GM18499 (cell line): ENCODE measurements around the gene TCEA3.
"Not testable (repeated sequence)": the region's sequence is repeated elsewhere in the genome, so short reads cannot be mapped to it uniquely, and the experiment has no call there.

Experiments
- ATAC-seq: cut with Tn5 transposase; IDR thresholded peaks from one replicate; pipeline ENCODE4 v1.9.1; 2021; ENCODE audit warnings: moderate number of reproducible peaks; ENCODE audit not compliant: insufficient read depth, unreplicated experiment

TCEA3 gene

DNA sequence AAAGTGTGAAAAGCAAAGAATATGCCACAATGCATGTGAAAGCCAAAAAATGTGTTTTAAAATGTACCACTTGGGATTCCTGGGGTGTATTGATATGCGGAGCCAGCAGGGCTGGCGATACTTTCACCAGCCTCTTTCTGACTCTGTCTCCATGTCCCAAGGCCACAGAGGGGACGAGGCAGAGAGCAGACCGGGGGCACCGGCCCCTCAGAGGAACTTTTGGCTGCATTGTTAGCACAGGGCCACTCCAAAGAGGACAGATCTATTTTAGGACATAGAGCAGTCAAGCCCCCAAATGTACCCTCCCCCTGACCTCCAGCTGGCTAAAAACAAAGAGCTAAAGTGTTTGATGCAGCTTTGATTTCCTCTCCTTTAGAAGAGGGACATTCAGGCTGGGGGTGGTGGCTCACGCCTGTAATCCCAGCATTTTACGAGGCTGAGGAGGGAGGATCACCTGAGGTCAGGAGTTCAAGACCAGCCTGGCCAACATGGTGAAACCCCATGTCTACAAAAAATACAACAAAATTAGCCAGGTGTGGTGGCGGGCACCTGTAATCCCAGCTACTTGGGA, 29.3 kb downstream of the TCEA3 start:
- no peak for ATAC-seq

DNA sequence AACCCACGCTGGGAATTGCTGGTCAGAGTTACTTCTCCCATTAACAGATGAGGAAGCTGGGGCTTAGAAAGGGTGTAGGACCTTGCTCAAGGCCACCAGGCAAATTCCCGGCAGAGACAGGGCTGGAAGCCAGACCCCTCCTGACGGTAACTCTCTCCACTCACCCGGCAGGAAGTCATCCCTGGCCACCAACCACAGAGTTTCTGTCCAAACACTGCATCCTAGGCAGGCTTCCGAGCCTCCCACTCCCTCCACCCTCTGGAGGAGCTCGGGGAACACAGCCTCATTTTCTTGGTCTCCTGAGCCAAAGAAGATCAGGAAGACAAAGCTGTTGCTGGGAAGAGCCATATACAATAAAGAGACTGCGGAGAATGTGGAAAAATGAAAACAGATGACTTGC, 29.9 kb downstream of the TCEA3 start:
- no peak for ATAC-seq

DNA sequence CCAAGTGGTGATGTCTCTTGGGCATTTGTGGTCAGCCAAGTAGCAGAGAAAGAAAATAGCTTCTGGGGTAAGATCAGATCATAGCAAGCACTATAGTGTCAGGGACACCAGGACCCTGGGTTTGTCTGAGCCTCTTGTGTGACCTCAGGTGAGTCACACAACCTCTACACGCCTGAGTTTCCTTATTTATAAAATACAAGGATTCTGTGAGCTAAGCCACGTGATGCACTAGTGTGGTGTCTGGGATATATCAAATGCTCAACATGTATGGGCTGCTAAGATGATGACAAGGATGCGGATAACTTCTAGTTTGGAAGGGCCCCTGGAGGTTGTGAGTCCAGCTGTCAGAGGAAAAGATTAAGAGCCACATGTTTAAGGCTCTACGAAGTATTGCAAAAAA, 30.4 kb downstream of the TCEA3 start:
- no peak for ATAC-seq

DNA sequence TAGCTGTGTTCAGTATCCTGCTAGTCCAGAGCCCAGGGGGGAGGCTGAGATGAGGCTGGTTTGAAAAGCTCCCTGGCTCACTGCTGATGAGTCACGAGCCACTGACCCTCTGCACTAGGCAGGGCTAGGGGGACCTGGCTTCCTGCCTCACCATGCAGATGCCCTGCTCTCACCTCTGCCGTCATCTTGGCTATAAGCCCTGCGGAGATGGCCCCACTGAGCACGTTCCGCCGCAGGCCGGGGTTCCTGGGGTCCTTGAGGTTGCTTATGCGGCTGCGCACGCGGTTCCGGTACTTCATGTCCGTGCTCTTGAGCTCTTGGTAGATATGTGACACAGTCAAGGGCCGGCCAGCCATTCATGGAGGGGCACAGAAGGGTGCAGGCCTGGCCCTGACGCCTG, 30.8 kb downstream of the TCEA3 start:
- ATAC-seq: no peak

DNA sequence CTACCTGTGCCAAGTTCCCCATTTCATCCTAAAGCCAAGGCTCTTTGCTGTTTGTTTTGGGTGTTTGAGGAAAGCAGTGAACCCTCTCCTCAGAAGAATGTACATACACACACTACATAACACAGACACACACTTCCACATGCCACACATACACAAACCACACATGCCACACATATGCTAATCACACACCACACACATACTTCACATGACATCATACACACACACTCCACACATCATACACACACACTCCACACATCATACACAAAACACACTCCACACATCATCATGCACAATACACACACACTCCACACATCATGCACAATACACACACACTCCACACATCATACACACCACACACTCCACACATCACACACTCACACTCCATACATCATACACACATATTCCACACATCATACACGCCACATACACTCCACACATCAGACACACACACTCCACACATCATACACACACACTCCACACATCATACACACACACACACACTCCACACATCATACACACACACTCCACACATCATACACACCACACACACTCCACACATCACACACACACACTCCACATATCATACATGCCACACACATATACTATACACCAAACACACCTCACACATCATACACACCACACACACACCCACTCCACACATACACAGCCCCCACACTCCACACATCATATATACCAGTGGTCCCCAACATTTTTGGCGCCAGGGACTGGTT, 32.3 kb downstream of the TCEA3 start:
- no peak for ATAC-seq

DNA sequence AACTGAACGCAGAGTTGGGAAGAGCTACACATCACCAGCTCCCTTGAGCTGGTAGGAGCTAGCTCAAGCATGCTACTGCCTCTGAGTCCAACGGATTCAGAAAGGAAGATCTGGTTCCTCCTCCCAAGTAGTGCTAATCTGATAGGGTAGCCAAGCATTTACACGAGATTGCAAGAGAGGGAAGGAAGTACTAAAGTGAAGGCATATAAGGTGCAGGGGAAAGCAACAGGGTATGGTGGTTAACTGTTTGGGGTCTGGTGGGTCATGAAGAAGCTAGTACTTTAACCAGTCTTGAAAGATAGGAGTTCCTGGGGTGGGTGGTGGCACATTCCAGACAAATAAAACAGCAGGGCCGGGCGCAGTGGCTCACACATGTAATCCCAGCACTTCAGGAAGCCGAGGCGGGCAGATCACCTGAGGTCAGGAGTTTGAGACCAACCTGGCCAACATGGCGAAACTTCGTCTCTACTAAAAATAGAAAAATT, 34.7 kb downstream of the TCEA3 start:
- ATAC-seq: no peak

DNA sequence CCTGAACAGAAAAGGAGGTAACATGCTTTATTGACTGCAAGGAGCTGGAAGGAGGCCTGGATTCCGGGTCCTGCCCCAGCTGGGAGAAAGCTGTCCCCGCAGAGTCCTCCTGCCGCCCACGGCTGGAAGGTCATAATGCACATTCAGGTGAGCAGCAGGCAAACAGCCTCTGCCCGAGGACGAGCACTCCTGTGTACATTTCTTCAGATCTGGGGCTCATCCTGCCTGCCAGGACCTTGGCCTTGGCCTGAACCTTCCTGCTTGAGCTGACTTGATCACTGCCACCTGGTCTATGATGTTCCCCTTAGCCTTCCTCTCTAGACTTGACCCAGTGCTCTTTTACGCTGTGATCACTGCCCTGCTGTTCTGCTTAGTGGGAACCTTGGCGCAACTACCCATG, 37.1 kb downstream of the TCEA3 start:
- ATAC-seq: no peak

DNA sequence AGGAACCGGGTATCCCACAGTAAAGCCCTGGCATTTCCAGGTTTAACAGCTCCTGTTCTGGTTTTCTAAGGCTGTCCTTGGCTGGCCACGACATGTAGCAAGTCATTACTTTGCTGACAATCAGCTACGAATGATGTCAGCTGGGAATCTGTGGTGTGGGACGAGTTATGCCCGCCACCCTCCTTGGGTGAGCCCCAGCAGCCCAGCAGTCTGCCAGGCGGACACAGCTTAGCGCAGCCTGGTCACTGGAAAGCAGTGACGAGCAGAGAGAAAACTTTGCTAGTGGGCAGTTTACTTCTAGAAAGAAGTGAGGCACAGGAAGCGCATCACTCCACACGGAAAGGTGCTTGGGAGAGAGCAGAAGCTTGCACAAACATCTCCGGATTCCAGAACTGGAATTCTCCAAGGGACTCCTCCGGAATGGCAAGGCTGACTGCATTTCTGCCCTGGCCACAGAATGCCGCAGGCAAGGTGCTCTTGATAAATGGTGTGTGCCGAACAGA, 39.4 kb downstream of the TCEA3 start:
- no peak for ATAC-seq

DNA sequence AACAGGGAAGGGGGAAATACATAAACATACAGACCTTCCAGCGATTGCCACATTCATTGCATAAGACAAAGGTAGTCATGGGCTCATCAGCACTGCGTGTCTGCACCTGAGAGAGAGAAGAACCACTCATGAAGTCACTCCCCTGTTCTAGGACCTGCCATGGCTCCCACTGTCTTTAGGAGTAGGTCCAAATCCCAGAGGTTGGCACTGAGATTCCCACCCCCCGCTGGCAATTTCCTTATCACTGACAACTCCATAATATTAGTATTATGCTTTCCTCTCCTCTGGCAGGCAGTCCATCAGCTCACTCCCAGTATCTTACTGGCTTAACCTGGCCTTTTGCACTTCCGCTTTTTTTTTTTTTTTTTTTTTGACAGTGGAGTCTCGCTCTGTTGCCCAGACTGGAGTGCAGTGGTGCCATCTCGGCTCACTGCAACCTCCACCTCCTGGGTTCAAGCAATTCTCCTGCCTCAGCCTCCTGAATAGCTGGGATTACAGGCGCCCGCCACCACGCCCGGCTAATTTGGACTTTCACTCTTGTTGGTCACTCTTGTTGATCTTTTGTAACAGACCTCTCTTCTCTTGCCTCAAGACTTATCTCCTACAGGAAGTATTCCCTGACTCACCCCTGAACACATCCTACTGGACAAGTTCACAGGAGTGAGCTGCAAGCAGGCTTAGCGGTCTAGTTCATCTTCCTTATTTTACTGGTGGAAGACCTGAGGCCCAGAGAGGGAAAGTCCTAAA, 40.1 kb downstream of the TCEA3 start:
- ATAC-seq: no peak

DNA sequence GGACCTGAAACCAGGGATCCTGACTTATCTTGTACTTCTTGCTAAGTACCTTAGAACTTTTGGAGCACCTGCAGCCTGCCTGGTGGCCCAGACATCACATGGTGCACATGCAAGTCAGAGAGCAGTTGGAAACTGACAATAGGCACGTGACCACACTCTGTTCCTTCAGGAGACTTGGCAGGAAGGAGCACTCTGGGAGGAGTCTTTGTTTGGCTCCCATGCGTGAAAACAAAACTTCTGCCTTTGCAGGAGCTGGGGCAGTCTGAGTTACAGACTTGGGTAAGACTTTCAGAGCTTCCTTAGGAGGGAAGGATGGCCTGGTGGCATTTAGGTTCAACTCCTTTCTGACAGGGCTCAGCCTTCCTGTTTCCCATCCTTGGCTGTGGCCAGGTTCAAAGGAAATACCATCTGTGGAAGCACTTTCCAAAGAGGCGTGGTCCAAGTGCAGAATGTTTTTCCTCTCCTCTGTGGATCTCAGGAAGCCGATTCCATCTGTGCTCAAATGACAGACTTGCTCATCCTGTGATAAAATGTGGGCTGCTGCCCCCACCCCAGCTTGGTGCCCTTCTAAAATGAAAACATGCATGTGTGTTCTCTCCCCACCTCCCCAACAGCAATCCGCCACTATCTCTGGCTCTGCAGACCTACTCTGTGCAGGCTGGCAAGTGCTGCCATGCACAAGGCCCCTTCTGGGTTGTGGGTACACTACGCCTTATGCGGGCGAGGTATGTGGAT, 40.8 kb downstream of the TCEA3 start:
- no peak for ATAC-seq

DNA sequence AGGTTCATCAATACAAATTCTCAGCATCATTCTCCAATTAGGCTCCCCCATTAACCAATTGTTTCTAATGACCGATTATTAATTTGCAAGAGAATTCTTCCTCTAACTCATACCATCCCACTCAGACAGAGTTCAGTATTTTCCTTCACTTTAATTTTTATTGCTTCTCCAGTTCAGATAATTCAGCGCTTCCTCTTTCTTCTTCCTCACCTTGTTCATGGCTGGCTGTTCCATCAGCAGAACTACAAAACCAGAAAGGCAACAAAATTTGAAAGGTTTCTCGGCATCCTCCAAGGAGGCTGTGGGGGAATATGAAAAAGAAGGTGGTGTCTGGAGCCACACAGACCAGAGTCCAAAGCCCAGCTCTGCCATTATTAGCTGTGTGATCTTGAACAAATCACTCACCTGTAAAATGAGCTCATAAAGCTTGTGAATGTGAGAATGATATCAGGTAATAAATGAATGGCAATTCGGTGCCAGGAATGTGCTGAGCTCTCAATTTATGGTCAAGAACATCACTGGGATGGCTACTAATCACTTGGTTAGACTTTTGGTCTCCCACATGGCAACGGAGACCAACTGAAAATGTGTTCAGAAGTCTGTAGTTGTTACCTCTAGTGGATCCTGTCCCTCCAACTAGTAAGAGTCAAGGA, 43.2 kb downstream of the TCEA3 start:
- ATAC-seq: no peak

DNA sequence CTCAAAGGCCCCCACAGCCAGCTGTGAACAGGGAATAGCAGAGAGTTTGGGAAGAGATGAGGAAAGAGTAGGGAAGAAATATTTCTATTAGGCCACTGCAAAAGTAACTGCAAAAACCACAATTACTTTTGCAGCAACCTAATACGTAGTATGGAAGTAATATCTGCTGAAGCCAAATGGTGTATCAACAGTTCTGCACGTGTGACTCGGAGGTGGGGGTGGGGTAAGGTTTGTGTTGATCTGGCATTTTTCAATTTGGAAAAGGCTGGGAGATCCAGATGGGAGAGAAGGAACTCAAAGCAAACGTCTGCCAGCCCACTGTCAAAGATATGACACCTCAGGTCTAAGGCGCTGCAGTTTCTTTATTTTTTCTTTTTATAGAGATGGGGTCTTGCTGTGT, 43.8 kb downstream of the TCEA3 start:
- no peak for ATAC-seq

DNA sequence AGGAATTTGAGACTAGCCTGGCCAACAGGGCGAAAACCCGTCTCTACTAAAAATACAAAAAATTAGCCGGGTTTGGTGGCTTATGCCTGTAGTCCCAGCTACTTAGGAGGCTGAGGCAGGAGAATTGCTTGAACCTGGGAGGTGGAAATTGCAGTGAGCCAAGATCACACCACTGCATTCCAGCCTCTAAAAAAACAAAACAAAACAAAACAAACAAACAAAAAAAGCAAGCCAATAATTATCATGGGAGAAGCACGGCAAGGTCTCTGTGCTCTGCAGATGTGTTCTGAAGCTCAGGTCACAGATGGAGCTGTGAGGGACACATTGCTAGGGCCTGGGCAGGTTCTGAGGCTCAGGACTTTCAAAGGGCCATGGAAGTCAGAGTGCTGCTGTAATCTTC, 44.3 kb downstream of the TCEA3 start:
- not testable (repeated sequence) for ATAC-seq

DNA sequence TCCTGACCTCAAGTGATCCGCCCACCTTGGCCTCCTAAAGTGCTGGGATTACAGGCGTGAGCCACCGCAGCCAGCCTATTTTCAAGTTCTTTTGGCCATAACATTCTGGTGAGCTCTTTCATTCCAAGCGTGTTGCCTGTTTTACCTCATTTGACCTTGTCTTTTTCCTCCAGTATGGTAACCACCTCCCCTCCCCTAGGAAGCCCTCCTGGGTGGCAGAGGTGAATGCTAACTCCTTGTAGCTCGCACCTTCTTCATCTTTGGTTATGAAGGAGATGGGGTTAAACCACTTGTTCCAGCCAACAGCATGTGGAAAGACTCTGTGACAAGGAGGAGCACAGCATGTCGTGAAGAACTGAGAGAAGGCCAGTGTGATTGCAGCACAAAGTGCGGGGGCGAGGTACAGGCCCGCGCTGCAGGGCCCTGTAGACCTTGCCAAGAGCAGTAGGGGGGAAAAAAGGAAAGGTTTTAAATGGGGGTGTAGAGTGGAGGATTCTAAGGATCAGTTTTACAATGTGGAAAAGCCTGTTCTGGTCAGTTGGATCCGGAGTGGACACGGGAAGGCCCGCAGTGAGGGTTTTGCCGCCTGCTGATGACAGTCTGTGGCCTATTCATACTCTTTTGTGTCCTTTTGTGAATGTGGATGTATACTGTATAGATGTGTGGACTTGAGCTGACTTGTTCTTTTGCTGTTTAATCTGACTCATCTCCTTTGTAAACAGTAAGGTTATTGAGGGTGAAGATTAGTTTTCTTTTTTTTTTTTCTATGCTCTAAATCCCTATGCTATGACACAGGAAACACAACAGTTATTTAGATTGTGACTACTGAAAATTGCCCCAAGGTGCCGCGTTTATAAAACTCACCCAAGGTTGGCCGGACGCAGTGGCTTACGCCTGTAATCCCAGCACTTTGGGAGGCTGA, 47.4 kb downstream of the TCEA3 start:
- no peak for ATAC-seq

DNA sequence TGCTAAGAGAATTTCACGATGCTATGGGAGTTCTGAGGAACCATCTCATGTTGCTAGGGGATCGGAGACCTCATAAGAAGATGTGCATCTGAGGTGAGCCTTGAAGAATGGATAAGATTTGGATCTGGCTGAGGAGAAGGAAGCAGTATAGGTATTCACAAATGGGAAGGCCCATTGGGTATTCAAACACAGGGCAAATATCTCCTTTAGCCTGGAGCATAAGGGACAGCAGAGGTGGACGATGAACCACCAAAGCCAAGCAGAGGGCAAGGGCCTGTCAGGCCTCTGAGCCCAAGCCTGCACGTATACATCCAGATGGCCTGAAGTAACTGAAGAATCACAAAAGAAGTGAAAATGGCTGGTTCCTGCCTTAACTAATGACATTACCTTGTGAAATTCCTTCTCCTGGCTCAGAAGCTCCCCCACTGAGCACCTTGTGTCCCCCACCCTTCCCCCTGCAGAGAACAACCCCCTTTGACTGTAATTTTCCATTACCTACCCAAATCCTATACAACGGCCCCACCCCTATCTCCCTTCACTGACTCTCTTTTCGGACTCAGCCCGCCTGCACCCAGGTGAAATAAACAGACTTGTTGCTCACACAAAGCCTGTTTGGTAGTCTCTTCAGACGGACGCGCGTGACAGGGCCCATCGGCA, 50.3 kb downstream of the TCEA3 start:
- ATAC-seq: not testable (repeated sequence)

DNA sequence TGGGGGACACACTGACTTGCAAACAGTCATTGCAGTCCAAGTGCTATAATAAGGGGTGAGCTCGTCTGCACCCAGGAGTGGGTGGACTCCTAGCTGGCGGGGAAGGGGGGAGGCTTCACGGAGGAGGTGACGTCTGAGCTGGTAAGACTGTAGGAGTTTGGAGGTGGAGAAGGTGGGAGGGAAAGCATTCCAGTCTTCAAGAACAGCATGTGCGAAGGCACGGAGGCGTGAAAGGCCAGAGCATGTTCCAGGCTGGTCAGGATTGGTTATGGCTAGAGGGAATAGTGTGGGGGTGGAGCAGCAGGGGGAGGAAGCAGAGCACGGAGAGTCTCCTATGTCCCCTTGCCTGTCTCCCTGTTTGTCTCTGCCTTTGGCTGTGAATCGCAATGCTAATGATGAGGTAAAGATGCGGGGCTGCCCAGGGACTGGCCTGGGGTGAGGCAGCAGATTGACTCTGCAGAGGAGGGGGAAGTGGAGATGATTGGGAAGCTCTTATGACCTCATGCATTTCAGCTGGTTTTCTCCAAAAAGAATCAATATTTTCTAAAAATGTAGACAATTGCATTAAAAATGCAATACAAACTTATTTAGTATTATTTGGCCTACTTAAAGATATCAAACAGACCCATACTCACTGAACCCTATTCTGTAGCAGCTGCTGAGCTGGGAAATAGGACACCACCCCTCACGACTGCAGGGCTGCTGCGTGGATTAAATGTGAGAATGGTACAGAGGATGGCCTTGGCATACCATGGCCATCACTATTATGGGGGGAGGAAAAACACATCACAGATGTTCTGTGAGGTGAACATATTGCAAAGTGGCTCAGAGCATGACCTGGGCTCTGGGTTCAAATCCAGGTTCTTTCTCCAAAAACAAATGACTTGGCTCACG, 52.3 kb downstream of the TCEA3 start:
- ATAC-seq: no peak

DNA sequence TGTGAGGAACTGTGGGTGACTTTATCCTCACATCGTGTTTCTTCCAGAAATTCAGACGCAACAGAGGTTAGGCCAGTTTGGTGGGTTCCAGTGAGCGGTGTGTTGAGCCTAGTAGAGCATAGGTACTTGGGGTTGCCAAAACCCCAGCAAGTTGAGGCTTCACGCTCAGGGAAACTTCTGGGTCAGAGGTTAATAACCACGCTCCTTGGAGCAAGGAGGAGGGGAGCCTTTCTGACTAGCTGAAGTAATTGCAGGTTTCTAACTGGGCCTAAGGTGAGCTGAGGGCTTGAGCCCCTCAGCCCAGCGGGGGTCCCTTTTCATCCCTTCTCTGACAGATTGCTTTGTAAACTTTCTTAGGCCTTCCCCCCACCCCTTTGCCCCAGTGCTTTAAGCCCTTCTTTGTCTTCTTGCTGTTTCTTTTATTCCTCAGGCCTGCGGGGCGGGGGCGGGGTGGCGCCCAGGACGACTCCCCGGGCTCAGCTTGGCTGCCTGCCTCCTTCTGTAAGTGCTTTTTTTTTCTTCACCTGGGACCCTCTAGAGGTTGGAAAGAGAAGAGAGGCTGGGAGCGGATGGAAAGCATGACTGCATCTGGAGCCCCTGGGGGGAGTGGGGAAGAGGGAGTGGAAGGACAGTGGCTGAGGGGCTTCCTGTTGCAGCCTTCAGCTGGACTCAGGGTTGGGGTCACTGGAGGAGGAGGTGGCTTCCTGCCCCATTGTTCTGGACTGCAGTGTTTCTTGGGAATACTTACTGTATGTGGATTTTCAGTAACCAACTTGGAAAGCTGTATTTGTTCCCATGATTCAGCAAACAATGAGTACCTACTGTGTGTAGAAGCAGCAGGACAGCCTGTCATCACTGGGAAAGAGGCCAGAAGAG, 53.6 kb downstream of the TCEA3 start:
- no peak for ATAC-seq
